H1 (cell line): ENCODE measurements around the gene HMGCS2. TPM values are rescaled to one million over a fixed set of nuclear protein-coding genes. Genes with fewer than 3 reads are reported as not detected.

Experiments used
- CTCF ChIA-PET: fragments of 300-600 bp; sonication (Branson Sonifier 250); formaldehyde crosslinking; loops from one replicate; lab custom pipeline; 2021; ENCODE audit not compliant: partially characterized antibody; lab: Charles Lee
- POLR2A ChIA-PET: fragments of 300-600 bp; sonication (Branson Sonifier 250); formaldehyde crosslinking; loops from one replicate; lab custom pipeline; 2021; ENCODE audit warnings: inconsistent platforms; ENCODE audit not compliant: partially characterized antibody; lab: Charles Lee
- DNase-seq, 2 experiments: peaks; one replicate each; pipeline versions ENCODE4 v3.0.0 to v3.0.0-alpha.2; 2010 to 2022; ENCODE audit warnings: low spot score in 2 of 2, low read depth in 1 of 2, mixed read lengths in 1 of 2
- FAIRE-seq: peaks from 2 replicates; lab custom pipeline; 2011; peaks lifted over from hg19 to GRCh38; lab: Jason Lieb, UNC
- H2AFZ ChIP-seq: 2 replicates; pipeline ENCODE4 v1.8.1; 2012; ENCODE audit warnings: low read length, inconsistent platforms
- H2AK5ac ChIP-seq: 2 replicates; pipeline ENCODE4 v1.6.1; 2013; ENCODE audit warnings: low read depth, low read length
- H2BK120ac ChIP-seq: replicated peaks from 2 replicates; pipeline ENCODE3; 2013; ENCODE audit warnings: low read depth, low read length, inconsistent platforms
- H2BK12ac ChIP-seq: 2 replicates; pipeline ENCODE4 v1.6.1; 2013; ENCODE audit warnings: low read depth, low read length
- H2BK15ac ChIP-seq: 2 replicates; pipeline ENCODE4 v1.6.1; 2013; ENCODE audit warnings: low read length
- H2BK20ac ChIP-seq: 2 replicates; pipeline ENCODE4 v1.6.1; 2013; ENCODE audit warnings: low read length
- H2BK5ac ChIP-seq: 2 replicates; pipeline ENCODE4 v1.6.1; 2013; ENCODE audit warnings: low read depth, low read length
- H3K14ac ChIP-seq: 2 replicates; pipeline ENCODE4 v1.6.1; 2013; ENCODE audit warnings: inconsistent platforms; ENCODE audit not compliant: insufficient read length
- H3K18ac ChIP-seq: 2 replicates; pipeline ENCODE4 v1.6.1; 2013; ENCODE audit warnings: low read length; ENCODE audit errors: extremely low read depth
- H3K23ac ChIP-seq: 2 replicates; pipeline ENCODE4 v1.6.1; 2013; ENCODE audit warnings: inconsistent platforms; ENCODE audit not compliant: insufficient read length
- H3K23me2 ChIP-seq: 2 replicates; pipeline ENCODE4 v1.6.1; 2013; ENCODE audit warnings: low read depth, low read length
- H3K27ac ChIP-seq: 2 replicates; pipeline ENCODE4 v1.6.1; 2011; ENCODE audit warnings: low read depth, low read length, inconsistent platforms
- H3K27me3 ChIP-seq, 4 experiments: replicated peaks in 1 of 4; 1 replicate in 1 of 4; 2 replicates in 3 of 4; pipeline versions ENCODE4 v1.6.1 to v1.8.1; 2011 to 2013; ENCODE audit warnings: low read length in 3 of 4, mild to moderate bottlenecking in 3 of 4, inconsistent platforms in 2 of 4, mixed read lengths in 2 of 4, moderate library complexity in 1 of 4; ENCODE audit not compliant: control insufficient read depth in 3 of 4, insufficient read depth in 3 of 4; ENCODE audit errors: extremely low read depth in 1 of 4
- H3K36me3 ChIP-seq, 4 experiments: 2 replicates each; pipeline versions ENCODE4 v1.6.1 to v1.8.1; 2011 to 2013; ENCODE audit warnings: mild to moderate bottlenecking in 4 of 4, low read length in 3 of 4, moderate library complexity in 2 of 4, control low read depth in 1 of 4, inconsistent platforms in 1 of 4; ENCODE audit not compliant: insufficient read depth in 4 of 4, control insufficient read depth in 2 of 4
- H3K4ac ChIP-seq: replicated peaks from 2 replicates; pipeline ENCODE3; 2013; ENCODE audit warnings: low read length, low read depth, mixed read lengths, inconsistent platforms; ENCODE audit not compliant: insufficient read length
- H3K4me1 ChIP-seq, 4 experiments: replicated peaks in 1 of 4; 1 replicate in 1 of 4; 2 replicates in 3 of 4; pipeline versions ENCODE4 v1.6.1 to v1.8.1; 2011 to 2013; ENCODE audit warnings: low read length in 3 of 4, inconsistent platforms in 2 of 4, mixed read lengths in 1 of 4; ENCODE audit not compliant: insufficient read depth in 4 of 4, control insufficient read depth in 3 of 4
- H3K4me2 ChIP-seq, 2 experiments: 2 replicates each; pipeline versions ENCODE4 v1.6.1 to v1.8.1; 2011 to 2013; ENCODE audit warnings: low read depth in 2 of 2, low read length in 2 of 2, control low read depth in 1 of 2, inconsistent platforms in 1 of 2, mild to moderate bottlenecking in 1 of 2; ENCODE audit not compliant: insufficient read depth in 1 of 2
- H3K4me3 ChIP-seq, 4 experiments: fragments of 200-600, 300-600 bp in 1 of 4; sonication (generic), shearing (Covaris generic), sonication (Bioruptor Twin) in 1 of 4; 2 replicates each; pipeline versions ENCODE4 v1.5.1 to v1.8.1; 2011 to 2016; ENCODE audit warnings: low read length in 4 of 4, low read depth in 3 of 4, control low read depth in 2 of 4, inconsistent platforms in 2 of 4, mild to moderate bottlenecking in 2 of 4, mixed read lengths in 1 of 4, moderate library complexity in 1 of 4; ENCODE audit not compliant: insufficient read depth in 2 of 4; ENCODE audit errors: extremely low read depth in 1 of 4
- H3K56ac ChIP-seq: replicated peaks from 2 replicates; pipeline ENCODE3; 2013; ENCODE audit warnings: low read depth, mild to moderate bottlenecking, mixed read lengths, low read length, inconsistent platforms; ENCODE audit not compliant: insufficient read length
- H3K79me1 ChIP-seq: 2 replicates; pipeline ENCODE4 v1.6.1; 2013; ENCODE audit warnings: low read depth, low read length, control low read depth
- H3K79me2 ChIP-seq, 2 experiments: 2 replicates each; pipeline versions ENCODE4 v1.6.1 to v1.8.1; 2012 to 2013; ENCODE audit warnings: low read length in 2 of 2, mild to moderate bottlenecking in 2 of 2, inconsistent platforms in 1 of 2; ENCODE audit not compliant: insufficient read depth in 2 of 2, control insufficient read depth in 1 of 2
- H3K9ac ChIP-seq, 4 experiments: replicated peaks in 1 of 4; 1 replicate in 1 of 4; 2 replicates in 3 of 4; pipeline versions ENCODE4 v1.6.1 to v1.8.1; 2011 to 2013; ENCODE audit warnings: low read depth in 3 of 4, low read length in 3 of 4, control low read depth in 2 of 4, mild to moderate bottlenecking in 2 of 4, moderate library complexity in 2 of 4, inconsistent platforms in 1 of 4; ENCODE audit errors: extremely low read depth in 1 of 4
- H3K9me3 ChIP-seq, 2 experiments: 2 replicates each; pipeline versions ENCODE4 v1.6.1 to v1.8.1; 2012 to 2013; ENCODE audit warnings: mild to moderate bottlenecking in 2 of 2, moderate library complexity in 2 of 2, control low read depth in 1 of 2, inconsistent platforms in 1 of 2, low read depth in 1 of 2, low read length in 1 of 2, mixed read lengths in 1 of 2; ENCODE audit not compliant: insufficient read depth in 2 of 2
- H4K20me1 ChIP-seq, 2 experiments: replicated peaks in 1 of 2; 2 replicates each; pipeline versions ENCODE3 to v1.8.1; 2011 to 2013; ENCODE audit warnings: inconsistent platforms in 2 of 2, low read length in 2 of 2, mild to moderate bottlenecking in 1 of 2; ENCODE audit not compliant: insufficient read depth in 2 of 2, control insufficient read depth in 1 of 2
- H4K5ac ChIP-seq: 2 replicates; pipeline ENCODE4 v1.6.1; 2013; ENCODE audit warnings: low read length, low read depth, mixed read lengths, inconsistent platforms; ENCODE audit not compliant: insufficient read length
- H4K8ac ChIP-seq: 2 replicates; pipeline ENCODE4 v1.8.0; 2013; ENCODE audit warnings: mild to moderate bottlenecking, moderate library complexity, low read length, inconsistent platforms; ENCODE audit not compliant: insufficient read depth; ENCODE audit errors: extremely low read depth
- H4K91ac ChIP-seq: replicated peaks from 2 replicates; pipeline ENCODE3; 2013; ENCODE audit warnings: low read length, mixed read lengths, inconsistent platforms; ENCODE audit not compliant: insufficient read length
- TEAD4 ChIP-seq: IDR thresholded peaks from 2 replicates; pipeline ENCODE4 v1.6.1; 2012; ENCODE audit warnings: low read depth, low read length, inconsistent platforms, mixed read lengths
- WGBS, 2 experiments: shearing (Covaris generic) in 1 of 2; methylation state at CpG; one replicate each; pipeline versions ENCODE4 v1.1.6 to v1.1.7; 2013 to 2015; ENCODE audit warnings: low lambda C conversion rate in 2 of 2, mixed read lengths in 2 of 2, inconsistent platforms in 1 of 2, low coverage in 1 of 2, missing lambda C conversion rate in 1 of 2; ENCODE audit not compliant: insufficient replicate concordance in 2 of 2, insufficient coverage in 1 of 2, insufficient read length in 1 of 2; ENCODE audit errors: extremely low coverage in 1 of 2, missing lambda C conversion rate in 1 of 2; 5-methylcytosine and 5-hydroxymethylcytosine counted together
- polyA plus RNA-seq, 7 experiments: library from polyadenylated mRNA; depleted of rRNA in 3 of 7; stranded (reverse) in 5 of 7; unstranded in 2 of 7; fragments of >200 nt in 5 of 7; fragments of 200-250 nt in 2 of 7; gene quantifications; 1 replicate in 5 of 7; 2 replicates in 1 of 7; 4 replicates in 1 of 7; pipeline versions ENCODE4 v1.2.1 to v1.2.3, GENCODE V29; 2011 to 2013; ENCODE audit warnings: missing spikeins in 2 of 7, mixed read lengths in 2 of 7
- total RNA-seq: library from RNA; stranded (reverse); fragmentation: NEBNext Ultra II Directional; extraction: Animal tissue kit (Norgen Biotek cat#: 25700); gene quantifications from 2 replicates; pipeline ENCODE4 v1.2.1, GENCODE V29; 2021

HMGCS2 gene
- total and polyA plus RNA-seq, 2 of the 8 experiments (the other 6 are each of a cell fraction or from before 2014, with no cell fraction given): not detected

GRCh38 chr1:119799599-119800177 is 31.0 kb upstream of the HMGCS2 start:
- Histone ChIP-seq H2AFZ (no peak overlapping the region), H3K79me2 (no peaks in the 10 kb centered on the region)
- TF ChIP-seq TEAD4: no peak

More at GRCh38 chr1:119799599-119800177, 31.0 kb upstream of the HMGCS2 start:
- H4K8ac ChIP-seq: no peak overlapping the region
- no peak overlapping the region for H2BK5ac ChIP-seq
- no peaks in the 10 kb centered on the region for H4K20me1 ChIP-seq
- H3K9me3 ChIP-seq: no peaks in the 10 kb centered on the region
- ChIA-PET CTCF (interaction anchor here (0.6 to 11.9 kb wide), 3 partner anchors 8 to 191 kb away, joined by 3 to 76 read pairs (median 3); partner anchors contain the start of gene REG4), POLR2A (interaction anchor here (0.7 to 1.0 kb wide), 2 partner anchors 86 to 88 kb away, joined by 3 read pairs; partner anchors contain the start of gene PHGDH)
- H3K14ac ChIP-seq: no peak overlapping the region
- no peaks in the 10 kb centered on the region for H3K4me1 ChIP-seq
- no peak overlapping the region for H4K91ac ChIP-seq
- H2BK12ac ChIP-seq: no peak overlapping the region
- WGBS, 2 experiments: 90% methylated on average over 15 of the region's 15 CpGs; no CpG with 5 or more reads in 1 of the 2 experiments
- H2BK120ac ChIP-seq: no peak overlapping the region
- no peak overlapping the region for H3K4ac ChIP-seq
- no peak for FAIRE-seq
- no peak overlapping the region for H3K27ac ChIP-seq
- H2BK15ac ChIP-seq: no peak overlapping the region
- H3K79me1 ChIP-seq: no peaks in the 10 kb centered on the region
- H3K4me2 ChIP-seq: no peak overlapping the region
- H3K23me2 ChIP-seq: no peaks in the 10 kb centered on the region
- no peak overlapping the region for H3K9ac ChIP-seq
- H3K4me3 ChIP-seq: no peak overlapping the region
- no peaks in the 10 kb centered on the region for H3K36me3 ChIP-seq
- no peak overlapping the region for H3K18ac ChIP-seq
- DNase-seq: peak in 1 of 2 experiments; percentile 42
- H3K27me3 ChIP-seq: no peaks in the 10 kb centered on the region; a peak in 1 of 7 replicates
- no peak overlapping the region for H3K56ac ChIP-seq
- no peak overlapping the region for H2AK5ac ChIP-seq
- no peak overlapping the region for H4K5ac ChIP-seq
- no peak overlapping the region for H3K23ac ChIP-seq
- H2BK20ac ChIP-seq: no peak overlapping the region
